Tibial artery (tissue), 4 donors: ENCODE measurements around the gene GNB4.

ENCODE experiments used
- DNase-seq, 2 donors: peaks; one replicate each; pipeline ENCODE4 v3.0.0-alpha.2; 2019
- H3K27ac ChIP-seq, 2 donors: fragments of 200-600 bp; sonication (generic) in 1 of 2; 1 replicate in 1 of 2; 2 replicates in 1 of 2; pipeline ENCODE4 v1.5.1; 2018 to 2019; ENCODE audit warnings: mild to moderate bottlenecking in 1 of 2
- H3K27me3 ChIP-seq, 2 donors: fragments of 200-600 bp; sonication (generic) in 1 of 2; one replicate each; pipeline versions ENCODE4 v1.5.1 to v1.6.0; 2016 to 2019
- H3K36me3 ChIP-seq, 3 donors: fragments of 200-600 bp; sonication (generic) in 2 of 3; one replicate each; pipeline ENCODE4 v1.5.1; 2016 to 2019; ENCODE audit warnings: mild to moderate bottlenecking in 2 of 3
- H3K4me1 ChIP-seq, 4 donors: fragments of 200-600 bp; sonication (generic) in 2 of 4; 1 replicate in 3 of 4; 2 replicates in 1 of 4; pipeline ENCODE4 v1.5.1; 2016 to 2019
- H3K4me3 ChIP-seq, 2 donors: fragments of 200-600 bp; sonication (generic) in 1 of 2; 1 replicate in 1 of 2; 2 replicates in 1 of 2; pipeline ENCODE4 v1.5.1; 2018 to 2019; ENCODE audit warnings: mild to moderate bottlenecking in 2 of 2
- H3K9me3 ChIP-seq, 3 donors: fragments of 200-600 bp; sonication (generic) in 1 of 3; one replicate each; pipeline ENCODE4 v1.5.1; 2016 to 2019
- CTCF ChIP-seq, 2 experiments: fragments of 200-600 bp in 1 of 2; fragments of 450-650 bp in 1 of 2; IDR thresholded peaks; one replicate each; pipeline ENCODE4 v1.5.1; 2017 to 2019; ENCODE audit warnings: antibody characterized with exemption in 2 of 2, mild to moderate bottlenecking in 1 of 2, moderate library complexity in 1 of 2
- intact Hi-C: fragments of 100-400 bp; cut with DNase I; formaldehyde crosslinking; loops from one replicate; pipeline ENCODE4 v1.15.0; 2023; ENCODE audit warnings: low total_unique reads

GNB4 gene

DNA sequence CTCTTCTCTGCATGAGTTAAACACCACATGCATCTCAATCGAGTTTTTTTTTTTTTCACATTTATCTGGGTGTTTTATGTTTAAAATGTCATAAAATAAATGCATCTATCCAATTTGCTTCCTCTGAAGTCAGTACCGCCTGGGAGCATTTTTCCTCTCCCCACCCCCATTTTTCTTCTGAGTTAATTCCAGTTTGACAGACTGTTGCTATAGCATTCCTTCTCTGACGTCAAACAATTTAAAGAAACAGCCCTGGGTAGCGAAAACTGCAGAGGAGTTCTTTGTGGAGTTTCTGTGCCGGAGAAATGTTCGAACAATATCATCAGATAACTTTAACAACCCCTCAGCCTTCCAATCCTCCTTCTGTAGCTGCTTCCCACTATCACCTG lies 900 bp upstream of the GNB4 start:
- no peak for TF ChIP-seq CTCF (IDR thresholded peaks at IDR 0.05)
- Histone ChIP-seq H3K27ac (peak overlapping the region; percentile 93 to 98), H3K36me3 (no peaks in the 10 kb centered on the region), H3K4me1 (peaks cover 0 to 34% (median 15%) of the 10 kb centered on the region in 4 donors), H3K27me3 (no peaks in the 10 kb centered on the region), H3K9me3 (no peaks in the 10 kb centered on the region), H3K4me3 (peak overlapping the region; percentile 75 to 92)
- no peak for DNase-seq
- intact Hi-C loops = no loop called here

- peak in 1 of 2 donors; percentile 29 for DNase-seq
- no peaks in the 10 kb centered on the region for H3K9me3 ChIP-seq
- peak overlapping the region; percentile 75 to 92 for H3K4me3 ChIP-seq
- peak overlapping the region; percentile 93 to 98 for H3K27ac ChIP-seq
- TF ChIP-seq CTCF (IDR thresholded peaks at IDR 0.05) = no peak
- H3K27me3 ChIP-seq = no peaks in the 10 kb centered on the region
- H3K4me1 ChIP-seq = peaks cover 0 to 45% (median 17%) of the 10 kb centered on the region in 4 donors
- H3K36me3 ChIP-seq = no peaks in the 10 kb centered on the region
- intact Hi-C loops = no loop called here
Measured at GRCh38 chr3:179450901-179451264, 387 bp downstream of the GNB4 start.

- H3K4me3 ChIP-seq = peak overlapping the region; percentile 75 to 92
- peak overlapping the region; percentile 93 to 98 for H3K27ac ChIP-seq
- peaks cover 0 to 45% (median 17%) of the 10 kb centered on the region in 4 donors for H3K4me1 ChIP-seq
- intact Hi-C loops = no loop called here
- TF ChIP-seq CTCF (IDR thresholded peaks at IDR 0.05) = no peak
- no peaks in the 10 kb centered on the region for H3K27me3 ChIP-seq
- no peak for DNase-seq
- H3K36me3 ChIP-seq = no peaks in the 10 kb centered on the region
- H3K9me3 ChIP-seq = no peaks in the 10 kb centered on the region
Measured at GRCh38 chr3:179450261-179450701, 989 bp downstream of the GNB4 start.

DNA sequence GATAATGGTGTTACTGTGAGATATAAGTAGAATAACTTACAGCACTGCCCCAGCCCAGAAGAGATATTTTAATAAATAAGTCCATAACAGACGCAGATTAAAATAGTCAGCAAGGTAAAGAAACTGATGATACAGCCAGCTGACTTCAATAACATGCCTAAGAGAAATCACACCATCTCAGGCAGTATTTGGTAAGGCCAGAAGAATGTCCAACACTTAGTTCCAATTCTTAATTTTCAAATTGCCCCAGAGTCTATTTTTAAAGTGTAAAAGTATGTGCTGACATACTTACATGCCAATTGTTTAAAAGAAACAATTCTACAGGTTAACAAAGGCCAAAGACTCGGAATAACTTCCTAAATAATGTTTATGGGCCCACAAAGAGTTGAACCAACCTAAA lies 1.6 kb downstream of the GNB4 start:
- Histone ChIP-seq H3K9me3 (no peaks in the 10 kb centered on the region), H3K27me3 (no peaks in the 10 kb centered on the region), H3K4me3 (peak overlapping the region; percentile 75 to 92), H3K36me3 (no peaks in the 10 kb centered on the region), H3K27ac (peak overlapping the region; percentile 93 to 98), H3K4me1 (peaks cover 0 to 45% (median 17%) of the 10 kb centered on the region in 4 donors)
- no peak for DNase-seq
- intact Hi-C loops = no loop called here
- TF ChIP-seq CTCF (IDR thresholded peaks at IDR 0.05) = no peak

DNA sequence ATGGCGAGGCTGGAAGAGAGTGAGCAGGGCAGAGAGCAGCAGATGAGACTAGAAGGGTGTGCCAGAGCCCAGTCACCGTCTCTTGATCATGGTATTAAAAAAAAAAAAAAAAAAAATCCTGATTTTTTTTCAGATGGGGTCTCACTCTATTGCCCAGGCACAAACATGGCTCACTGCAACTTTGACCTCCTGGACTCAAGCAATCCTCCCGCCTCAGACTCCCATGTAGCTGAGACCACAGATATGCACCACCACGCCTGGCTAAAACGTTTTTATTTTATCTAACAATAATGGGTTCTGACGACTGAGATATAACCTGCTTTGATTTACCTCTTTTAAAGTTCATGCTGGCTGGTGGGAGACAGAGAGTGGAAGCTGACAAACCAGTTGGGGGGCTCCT lies 4.0 kb downstream of the GNB4 start:
- Histone ChIP-seq H3K36me3 (no peaks in the 10 kb centered on the region), H3K4me1 (peaks cover 0 to 39% (median 17%) of the 10 kb centered on the region in 4 donors), H3K27me3 (no peaks in the 10 kb centered on the region), H3K4me3 (no peak overlapping the region), H3K27ac (no peak overlapping the region), H3K9me3 (no peaks in the 10 kb centered on the region)
- TF ChIP-seq CTCF (IDR thresholded peaks at IDR 0.05) = no peak
- intact Hi-C loops = no loop called here
- no peak for DNase-seq

GRCh38 chr3:179446501-179446900 lies 4.8 kb downstream of the GNB4 start:
- TF ChIP-seq CTCF (IDR thresholded peaks at IDR 0.05) = no peak
- intact Hi-C loops = no loop called here
- Histone ChIP-seq H3K4me3 (no peak overlapping the region), H3K27ac (no peak overlapping the region), H3K9me3 (no peaks in the 10 kb centered on the region), H3K4me1 (peaks cover 0 to 34% (median 17%) of the 10 kb centered on the region in 4 donors), H3K27me3 (no peaks in the 10 kb centered on the region), H3K36me3 (no peaks in the 10 kb centered on the region)
- no peak for DNase-seq
